Measurements from ENCODE around the gene RNF5. TPM values are rescaled to one million over a fixed set of nuclear protein-coding genes. Genes with fewer than 3 reads are reported as not detected.

Gene RNF5
- total and polyA plus RNA-seq, 9 of the 15 experiments (the other 6 are each of a cell fraction or from before 2014, with no cell fraction given) = 62.2 to 245 (median 129) TPM

- no peak overlapping the region for H2AFZ ChIP-seq (ENCODE audit: low read depth, low read length)
- no peak overlapping the region for H3K27ac ChIP-seq (ENCODE audit: extremely low read depth, low read depth, low read length)
- peak; percentile 42 for FAIRE-seq
- no peaks in the 10 kb centered on the region for H4K20me1 ChIP-seq (replicated peaks; ENCODE audit: control insufficient read depth, insufficient read depth, low read length)
- WGBS (ENCODE audit: insufficient coverage, low coverage, missing lambda C conversion rate) = 2% methylated on average over 3 of the region's 3 CpGs
- H3K27me3 ChIP-seq (ENCODE audit: control insufficient read depth in 2 of 2, insufficient read depth in 2 of 2, low read length in 2 of 2) = peaks cover 10 to 12% of the 10 kb centered on the region in 2 experiments; a peak in 4 of 5 replicates
- peak overlapping the region in 1 of 2 experiments; percentile 37; a peak in 2 of 4 replicates for H3K9ac ChIP-seq (ENCODE audit: insufficient read depth in 1 of 2, low read depth in 2 of 2, low read length in 2 of 2)
- ATAC-seq = peak; percentile 23; the same call in 2 of the 3 replicates
- TF ChIP-seq PKNOX1 (IDR thresholded peaks at IDR 0.05) = peak; percentile 58; the same call in 1 of the 2 replicates
- no peak for TF ChIP-seq ZNF668 (CRISPR knock-in tag; IDR thresholded peaks at IDR 0.05)
- TF ChIP-seq MEIS2 (IDR thresholded peaks at IDR 0.05; ENCODE audit: partially characterized antibody) = peak; percentile 83
- no peak overlapping the region for H3K4me3 ChIP-seq
- H3K79me2 ChIP-seq (ENCODE audit: control insufficient read depth, insufficient read depth, low read length) = no peaks in the 10 kb centered on the region
- intact Hi-C loops (cut with micrococcal nuclease) = no loop called here
- peaks cover 3 to 14% of the 10 kb centered on the region in 2 experiments; a peak in 3 of 5 replicates for H3K4me1 ChIP-seq (replicated peaks in 1 of 2; ENCODE audit: control insufficient read depth in 2 of 2, insufficient read depth in 2 of 2, low read length in 2 of 2)
- no peaks in the 10 kb centered on the region for H3K36me3 ChIP-seq (ENCODE audit: control insufficient read depth, insufficient read depth, low read length)
- DNase-seq (ENCODE audit: extremely low read depth in 1 of 4, low spot score in 3 of 4) = no peak
- ChIA-PET POLR2A (interaction anchor here (0.5 to 1.9 kb wide), 4 partner anchors 9 to 616 kb away, joined by 3 to 9 read pairs (median 4); partner anchors contain the start of gene ATF6B), CTCF (ENCODE audit: low intra/inter-chr PET ratio) (no interaction called here)
- no peak overlapping the region for H3K4me2 ChIP-seq (ENCODE audit: insufficient read depth, low read length)
- no peaks in the 10 kb centered on the region for H3K9me3 ChIP-seq (replicated peaks; ENCODE audit: control insufficient read depth, insufficient read depth, low read depth, low read length)
- BruUV-seq (replicated peaks) = no TSS peak
- in situ Hi-C loops (cut with MboI) = no loop called here
- no peaks in the 10 kb centered on the region for H3K9me1 ChIP-seq (ENCODE audit: control insufficient read depth, insufficient read depth, low read length)
Observed at GRCh38 chr6:32204268-32204715, 26.1 kb downstream of the RNF5 start.

GRCh38 chr6:32208996-32209395 is 30.8 kb downstream of the RNF5 start:
- Histone ChIP-seq H3K9me3 (replicated peaks; ENCODE audit: control insufficient read depth, insufficient read depth, low read depth, low read length) (no peaks in the 10 kb centered on the region), H4K20me1 (replicated peaks; ENCODE audit: control insufficient read depth, insufficient read depth, low read length) (no peaks in the 10 kb centered on the region), H3K4me3 (no peak overlapping the region), H3K9ac (ENCODE audit: insufficient read depth in 1 of 2, low read depth in 2 of 2, low read length in 2 of 2) (no peak overlapping the region), H3K27me3 (ENCODE audit: control insufficient read depth in 2 of 2, insufficient read depth in 2 of 2, low read length in 2 of 2) (peaks cover 3 to 18% of the 10 kb centered on the region in 2 experiments; a peak in 4 of 5 replicates), H3K36me3 (ENCODE audit: control insufficient read depth, insufficient read depth, low read length) (no peaks in the 10 kb centered on the region), H3K4me1 (replicated peaks in 1 of 2; ENCODE audit: control insufficient read depth in 2 of 2, insufficient read depth in 2 of 2, low read length in 2 of 2) (peaks cover 3 to 7% of the 10 kb centered on the region in 2 experiments; a peak in 4 of 5 replicates), H3K9me1 (ENCODE audit: control insufficient read depth, insufficient read depth, low read length) (no peaks in the 10 kb centered on the region), H2AFZ (ENCODE audit: low read depth, low read length) (no peak overlapping the region), H3K79me2 (ENCODE audit: control insufficient read depth, insufficient read depth, low read length) (no peaks in the 10 kb centered on the region), H3K27ac (ENCODE audit: extremely low read depth, low read depth, low read length) (no peak overlapping the region), H3K4me2 (ENCODE audit: insufficient read depth, low read length) (no peak overlapping the region)
- FAIRE-seq (no peak), DNase-seq (ENCODE audit: extremely low read depth in 1 of 4, low spot score in 3 of 4) (no peak), ATAC-seq (no peak)
- TF ChIP-seq RBM14 (IDR thresholded peaks at IDR 0.05; ENCODE audit: borderline replicate concordance, insufficient read depth, low read depth, low read length) = no peak
- TF ChIP-seq GABPB1 (CRISPR knock-in tag; IDR thresholded peaks at IDR 0.05) = no peak
- no peak for TF ChIP-seq ZNF354B (CRISPR knock-in tag; IDR thresholded peaks at IDR 0.05)
- no peak for TF ChIP-seq ZZZ3 (IDR thresholded peaks at IDR 0.05)
- no peak for TF ChIP-seq ATF1 (CRISPR knock-in tag; IDR thresholded peaks at IDR 0.05)
- no peak for TF ChIP-seq ATF1 (tag; IDR thresholded peaks at IDR 0.05)
- TF ChIP-seq ZBTB17 (CRISPR knock-in tag; IDR thresholded peaks at IDR 0.05) = no peak
- no peak for TF ChIP-seq PCBP2 (IDR thresholded peaks at IDR 0.05; ENCODE audit: low read depth, low read length, poor library complexity, severe bottlenecking)
- no peak for TF ChIP-seq SMAD1 (IDR thresholded peaks at IDR 0.05; ENCODE audit: low read depth, low read length, partially characterized antibody)
- BruUV-seq (replicated peaks) = no TSS peak
- 7% methylated on average over 1 of the region's 1 CpG for WGBS (ENCODE audit: insufficient coverage, low coverage, missing lambda C conversion rate)
- CTCF ChIA-PET (ENCODE audit: low intra/inter-chr PET ratio) = no interaction called here
- POLR2A ChIA-PET = no interaction called here
- in situ Hi-C loops (cut with MboI) = no loop called here
- intact Hi-C loops (cut with micrococcal nuclease) = no loop called here

Measured in K562 (cell line).